ENCODE results near the gene BPI. TPM values are rescaled to one million over a fixed set of nuclear protein-coding genes. Genes with fewer than 3 reads are reported as not detected.

Gene BPI
- polyA plus RNA-seq, 1 of the 3 experiments (the other 2 are of a cell fraction): not detected

DNA sequence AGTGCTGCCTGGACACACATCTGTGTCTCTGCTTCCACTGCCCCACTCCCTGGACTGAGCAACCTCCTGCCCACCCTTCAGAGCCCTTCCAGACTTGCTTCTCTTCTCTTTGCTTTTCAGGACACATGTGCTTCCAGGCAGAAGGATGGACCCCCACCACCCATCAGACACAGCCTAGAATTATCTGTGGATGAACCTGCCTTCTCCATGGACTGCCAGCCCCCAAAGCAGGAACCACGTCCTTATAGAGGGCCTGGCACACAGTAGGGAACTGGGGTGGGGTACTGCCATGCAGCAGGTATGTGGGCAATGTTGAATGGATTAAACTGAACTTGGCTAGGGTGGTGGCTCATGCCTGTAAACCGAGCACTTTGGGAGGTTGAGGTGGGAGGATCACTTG lies 47.0 kb upstream of the BPI start:
- H3K79me2 ChIP-seq (ENCODE audit: insufficient read depth): no peaks in the 10 kb centered on the region; the same call in 1 of the 2 replicates
- WGBS (ENCODE audit: low lambda C conversion rate): 86% methylated on average over 2 of the region's 2 CpGs
- ChIA-PET CTCF (no interaction called here), POLR2A (no interaction called here)
- no peaks in the 10 kb centered on the region for H3K36me3 ChIP-seq (replicated peaks in 1 of 2; ENCODE audit: control insufficient read depth in 1 of 2, insufficient read depth in 2 of 2, low read length in 1 of 2)
- H3K9me3 ChIP-seq: no peaks in the 10 kb centered on the region
- H2AFZ ChIP-seq (ENCODE audit: low read depth): no peak overlapping the region
- no peaks in the 10 kb centered on the region for H3K27me3 ChIP-seq (ENCODE audit: insufficient read depth)
- no peak overlapping the region for H3K4me2 ChIP-seq
- peaks cover 22% of the 10 kb centered on the region for H3F3A ChIP-seq (replicated peaks; ENCODE audit: insufficient read depth)
- H3K9me2 ChIP-seq: no peaks in the 10 kb centered on the region
- no peak for TF ChIP-seq SIN3A (IDR thresholded peaks at IDR 0.05; ENCODE audit: borderline replicate concordance, low read depth, low read length)
- TF ChIP-seq POLR2AphosphoS5 (IDR thresholded peaks at IDR 0.05; ENCODE audit: low read depth, low read length): no peak
- TF ChIP-seq, protein P1, sequence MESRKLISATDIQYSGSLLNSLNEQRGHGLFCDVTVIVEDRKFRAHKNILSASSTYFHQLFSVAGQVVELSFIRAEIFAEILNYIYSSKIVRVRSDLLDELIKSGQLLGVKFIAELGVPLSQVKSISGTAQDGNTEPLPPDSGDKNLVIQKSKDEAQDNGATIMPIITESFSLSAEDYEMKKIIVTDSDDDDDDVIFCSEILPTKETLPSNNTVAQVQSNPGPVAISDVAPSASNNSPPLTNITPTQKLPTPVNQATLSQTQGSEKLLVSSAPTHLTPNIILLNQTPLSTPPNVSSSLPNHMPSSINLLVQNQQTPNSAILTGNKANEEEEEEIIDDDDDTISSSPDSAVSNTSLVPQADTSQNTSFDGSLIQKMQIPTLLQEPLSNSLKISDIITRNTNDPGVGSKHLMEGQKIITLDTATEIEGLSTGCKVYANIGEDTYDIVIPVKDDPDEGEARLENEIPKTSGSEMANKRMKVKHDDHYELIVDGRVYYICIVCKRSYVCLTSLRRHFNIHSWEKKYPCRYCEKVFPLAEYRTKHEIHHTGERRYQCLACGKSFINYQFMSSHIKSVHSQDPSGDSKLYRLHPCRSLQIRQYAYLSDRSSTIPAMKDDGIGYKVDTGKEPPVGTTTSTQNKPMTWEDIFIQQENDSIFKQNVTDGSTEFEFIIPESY (IDR thresholded peaks at IDR 0.05; ENCODE audit: borderline replicate concordance, low read depth): no peak
- TF ChIP-seq, protein P2, sequence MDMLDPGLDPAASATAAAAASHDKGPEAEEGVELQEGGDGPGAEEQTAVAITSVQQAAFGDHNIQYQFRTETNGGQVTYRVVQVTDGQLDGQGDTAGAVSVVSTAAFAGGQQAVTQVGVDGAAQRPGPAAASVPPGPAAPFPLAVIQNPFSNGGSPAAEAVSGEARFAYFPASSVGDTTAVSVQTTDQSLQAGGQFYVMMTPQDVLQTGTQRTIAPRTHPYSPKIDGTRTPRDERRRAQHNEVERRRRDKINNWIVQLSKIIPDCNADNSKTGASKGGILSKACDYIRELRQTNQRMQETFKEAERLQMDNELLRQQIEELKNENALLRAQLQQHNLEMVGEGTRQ (IDR thresholded peaks at IDR 0.05; ENCODE audit: borderline replicate concordance, low read depth, low read length): no peak
- TF ChIP-seq, protein P3, sequence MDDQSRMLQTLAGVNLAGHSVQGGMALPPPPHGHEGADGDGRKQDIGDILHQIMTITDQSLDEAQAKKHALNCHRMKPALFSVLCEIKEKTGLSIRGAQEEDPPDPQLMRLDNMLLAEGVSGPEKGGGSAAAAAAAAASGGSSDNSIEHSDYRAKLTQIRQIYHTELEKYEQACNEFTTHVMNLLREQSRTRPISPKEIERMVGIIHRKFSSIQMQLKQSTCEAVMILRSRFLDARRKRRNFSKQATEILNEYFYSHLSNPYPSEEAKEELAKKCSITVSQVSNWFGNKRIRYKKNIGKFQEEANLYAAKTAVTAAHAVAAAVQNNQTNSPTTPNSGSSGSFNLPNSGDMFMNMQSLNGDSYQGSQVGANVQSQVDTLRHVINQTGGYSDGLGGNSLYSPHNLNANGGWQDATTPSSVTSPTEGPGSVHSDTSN (IDR thresholded peaks at IDR 0.05): no peak
- TF ChIP-seq, protein P4, sequence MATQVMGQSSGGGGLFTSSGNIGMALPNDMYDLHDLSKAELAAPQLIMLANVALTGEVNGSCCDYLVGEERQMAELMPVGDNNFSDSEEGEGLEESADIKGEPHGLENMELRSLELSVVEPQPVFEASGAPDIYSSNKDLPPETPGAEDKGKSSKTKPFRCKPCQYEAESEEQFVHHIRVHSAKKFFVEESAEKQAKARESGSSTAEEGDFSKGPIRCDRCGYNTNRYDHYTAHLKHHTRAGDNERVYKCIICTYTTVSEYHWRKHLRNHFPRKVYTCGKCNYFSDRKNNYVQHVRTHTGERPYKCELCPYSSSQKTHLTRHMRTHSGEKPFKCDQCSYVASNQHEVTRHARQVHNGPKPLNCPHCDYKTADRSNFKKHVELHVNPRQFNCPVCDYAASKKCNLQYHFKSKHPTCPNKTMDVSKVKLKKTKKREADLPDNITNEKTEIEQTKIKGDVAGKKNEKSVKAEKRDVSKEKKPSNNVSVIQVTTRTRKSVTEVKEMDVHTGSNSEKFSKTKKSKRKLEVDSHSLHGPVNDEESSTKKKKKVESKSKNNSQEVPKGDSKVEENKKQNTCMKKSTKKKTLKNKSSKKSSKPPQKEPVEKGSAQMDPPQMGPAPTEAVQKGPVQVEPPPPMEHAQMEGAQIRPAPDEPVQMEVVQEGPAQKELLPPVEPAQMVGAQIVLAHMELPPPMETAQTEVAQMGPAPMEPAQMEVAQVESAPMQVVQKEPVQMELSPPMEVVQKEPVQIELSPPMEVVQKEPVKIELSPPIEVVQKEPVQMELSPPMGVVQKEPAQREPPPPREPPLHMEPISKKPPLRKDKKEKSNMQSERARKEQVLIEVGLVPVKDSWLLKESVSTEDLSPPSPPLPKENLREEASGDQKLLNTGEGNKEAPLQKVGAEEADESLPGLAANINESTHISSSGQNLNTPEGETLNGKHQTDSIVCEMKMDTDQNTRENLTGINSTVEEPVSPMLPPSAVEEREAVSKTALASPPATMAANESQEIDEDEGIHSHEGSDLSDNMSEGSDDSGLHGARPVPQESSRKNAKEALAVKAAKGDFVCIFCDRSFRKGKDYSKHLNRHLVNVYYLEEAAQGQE (IDR thresholded peaks at IDR 0.05; ENCODE audit: low read depth, low read length): no peak
- no peak for TF ChIP-seq NFIC (IDR thresholded peaks at IDR 0.05; ENCODE audit: borderline replicate concordance)
- TF ChIP-seq TCF12 (IDR thresholded peaks at IDR 0.05): no peak
- no peak for TF ChIP-seq FOXM1 (IDR thresholded peaks at IDR 0.05; ENCODE audit: low read depth)
- TF ChIP-seq SMC3 (IDR thresholded peaks at IDR 0.05; ENCODE audit: low read depth, low read length): no peak
- TF ChIP-seq GATA2 (CRISPR knock-in tag; IDR thresholded peaks at IDR 0.05): no peak
- TF ChIP-seq RCOR1 (IDR thresholded peaks at IDR 0.05; ENCODE audit: low read length): no peak
- no peak for TF ChIP-seq RAD21 (IDR thresholded peaks at IDR 0.05; ENCODE audit: low read length)
- TF ChIP-seq MXI1 (IDR thresholded peaks at IDR 0.05; ENCODE audit: low read depth, low read length): no peak
- no peak for TF ChIP-seq ELF1 (IDR thresholded peaks at IDR 0.05)
- TF ChIP-seq YY1 (IDR thresholded peaks at IDR 0.05; ENCODE audit: low read depth): no peak
- no peak for TF ChIP-seq EP300 (IDR thresholded peaks at IDR 0.05; ENCODE audit: borderline replicate concordance in 1 of 2, low read depth in 1 of 2, low read length in 1 of 2)
- H4K20me1 ChIP-seq (ENCODE audit: insufficient read depth): no peaks in the 10 kb centered on the region
- no peak overlapping the region for H3K9ac ChIP-seq
- H3K4me1 ChIP-seq (ENCODE audit: control insufficient read depth in 1 of 2, insufficient read depth in 2 of 2, low read depth in 1 of 2, low read length in 1 of 2): peaks cover 3 to 7% of the 10 kb centered on the region in 2 experiments; a peak in 2 of 4 replicates
- no peak for DNase-seq
- 0 out of 4 replicates have a peak overlapping the region, but pooled peaks of 1 of the 2 experiments have one; percentile 8 for H3K4me3 ChIP-seq (ENCODE audit: low read depth in 2 of 2, low read length in 1 of 2)
- H3K27ac ChIP-seq (ENCODE audit: low read depth in 2 of 2, low read length in 1 of 2): peak overlapping the region in 1 of 2 experiments; percentile 67; a peak in 2 of 4 replicates

Data from SK-N-SH (cell line).